MM.1S (cell line): Measurements from ENCODE around the gene NEURL4.
"Not testable (repeated sequence)": the region's sequence is repeated elsewhere in the genome, so short reads cannot be mapped to it uniquely, and the experiment has no call there.

Source experiments
- DNase-seq: peaks from one replicate; pipeline ENCODE4 v3.0.0-alpha.2; 2015
- H2AFZ ChIP-seq: fragments of 300-600 bp; sonication (generic); 2 replicates; pipeline ENCODE4 v1.6.0; 2016; ENCODE audit warnings: antibody characterized with exemption, low read length
- H3F3A ChIP-seq: fragments of 300-600 bp; sonication (generic); 2 replicates; pipeline ENCODE4 v1.6.1; 2016; ENCODE audit warnings: mild to moderate bottlenecking, antibody characterized with exemption, low read length, moderate library complexity, mixed read lengths; ENCODE audit not compliant: insufficient read depth
- H3K27ac ChIP-seq: fragments of 300-600 bp; sonication (generic); 2 replicates; pipeline ENCODE4 v1.5.1; 2016; ENCODE audit warnings: mild to moderate bottlenecking, low read length
- H3K27me3 ChIP-seq: fragments of 300-600 bp; sonication (generic); replicated peaks from 2 replicates; pipeline ENCODE4 v1.6.0; 2016; ENCODE audit warnings: low read length; ENCODE audit not compliant: insufficient read depth
- H3K36me3 ChIP-seq: fragments of 300-600 bp; sonication (generic); replicated peaks from 2 replicates; pipeline ENCODE4 v1.6.1; 2016; ENCODE audit warnings: mild to moderate bottlenecking, low read length, mixed read lengths; ENCODE audit not compliant: insufficient read depth
- H3K4me1 ChIP-seq: fragments of 300-600 bp; sonication (generic); 2 replicates; pipeline ENCODE4 v1.6.1; 2016; ENCODE audit warnings: low read length, mixed read lengths
- H3K4me2 ChIP-seq: fragments of 300-600 bp; sonication (generic); 2 replicates; pipeline ENCODE4 v1.6.0; 2016; ENCODE audit warnings: low read depth, low read length
- H3K4me3 ChIP-seq: fragments of 300-600 bp; sonication (generic); 2 replicates; pipeline ENCODE4 v1.5.1; 2016; ENCODE audit warnings: low read length, mixed read lengths
- H3K79me2 ChIP-seq: fragments of 300-600 bp; sonication (generic); 2 replicates; pipeline ENCODE4 v1.6.1; 2016; ENCODE audit warnings: mixed run types, low read length, mixed read lengths
- H3K9ac ChIP-seq: fragments of 300-600 bp; sonication (generic); 2 replicates; pipeline ENCODE4 v1.6.1; 2016; ENCODE audit warnings: low read length, mixed read lengths
- H3K9me2 ChIP-seq: fragments of 300-600 bp; sonication (generic); replicated peaks from 2 replicates; pipeline ENCODE4 v1.6.1; 2016; ENCODE audit warnings: mild to moderate bottlenecking, low read length, mixed read lengths; ENCODE audit not compliant: insufficient read depth
- H3K9me3 ChIP-seq: fragments of 300-600 bp; sonication (generic); replicated peaks from 2 replicates; pipeline ENCODE4 v1.6.1; 2016; ENCODE audit warnings: mild to moderate bottlenecking, low read length, mixed read lengths; ENCODE audit not compliant: insufficient read depth
- H4K20me1 ChIP-seq: fragments of 300-600 bp; sonication (generic); 2 replicates; pipeline ENCODE4 v1.6.1; 2016; ENCODE audit warnings: mild to moderate bottlenecking, low read length, moderate library complexity, mixed read lengths; ENCODE audit not compliant: insufficient read depth
- CTCF ChIP-seq: fragments of 300-600 bp; sonication (generic); IDR thresholded peaks from 2 replicates; pipeline ENCODE4 v1.5.1; 2016; ENCODE audit warnings: antibody characterized with exemption, low read length, mixed read lengths
- EZH2 ChIP-seq: fragments of 300-600 bp; sonication (generic); optimal IDR thresholded peaks from 2 replicates; pipeline ENCODE3; 2017; ENCODE audit warnings: low read depth, mild to moderate bottlenecking, antibody characterized with exemption, low read length, mixed read lengths
- EZH2phosphoT487 ChIP-seq: fragments of 300-600 bp; sonication (generic); IDR thresholded peaks from 2 replicates; pipeline ENCODE4 v1.6.1; 2018; ENCODE audit warnings: antibody characterized with exemption, low read length

NEURL4 gene

GRCh38 chr17:7340179-7340578 is 11.0 kb upstream of the NEURL4 start:
- Histone ChIP-seq H3K27me3 (no peaks in the 10 kb centered on the region), H3K79me2 (peaks cover 24% of the 10 kb centered on the region), H2AFZ (no peak overlapping the region), H3K4me2 (no peak overlapping the region), H3K9ac (no peak overlapping the region), H3K4me1 (peaks cover 3% of the 10 kb centered on the region; the same call in 1 of the 2 replicates), H3K9me2 (no peaks in the 10 kb centered on the region), H4K20me1 (no peaks in the 10 kb centered on the region), H3K9me3 (no peaks in the 10 kb centered on the region), H3K4me3 (no peak overlapping the region), H3K27ac (no peak overlapping the region), H3K36me3 (no peaks in the 10 kb centered on the region), H3F3A (0 out of 2 replicates have a peak, but pooled peaks cover 3% of the 10 kb centered on the region)
- TF ChIP-seq EZH2phosphoT487 (no peak), EZH2 (no peak), CTCF (no peak)
- no peak for DNase-seq

GRCh38 chr17:7337600-7337999 is 8.5 kb upstream of the NEURL4 start:
- not testable (repeated sequence) for H4K20me1 ChIP-seq, H3K27me3 ChIP-seq, H3K9ac ChIP-seq, H3F3A ChIP-seq, H3K36me3 ChIP-seq, H3K27ac ChIP-seq, H2AFZ ChIP-seq, H3K9me2 ChIP-seq, DNase-seq, H3K4me1 ChIP-seq, H3K9me3 ChIP-seq
- Histone ChIP-seq H3K4me3 (peak overlapping the region; percentile 67; the same call in 1 of the 2 replicates), H3K4me2 (peak overlapping the region; percentile 58; the same call in 1 of the 2 replicates), H3K79me2 (peaks cover 24% of the 10 kb centered on the region)

- Histone ChIP-seq H3K4me1 (peaks cover 11% of the 10 kb centered on the region), H3K4me3 (peak within 1 kb of the TSS; percentile 67), H3K9ac (peak within 1 kb of the TSS; percentile 41; the same call in 1 of the 2 replicates), H3K27ac (peak within 1 kb of the TSS; percentile 30; the same call in 1 of the 2 replicates), H3K4me2 (peak within 1 kb of the TSS; percentile 58), H3K9me2 (no peaks in the 10 kb centered on the region), H4K20me1 (no peaks in the 10 kb centered on the region), H3F3A (peaks cover 12% of the 10 kb centered on the region), H3K79me2 (peaks cover 24% of the 10 kb centered on the region), H3K27me3 (no peaks in the 10 kb centered on the region), H2AFZ (peak within 1 kb of the TSS; percentile 24; the same call in 1 of the 2 replicates), H3K9me3 (no peaks in the 10 kb centered on the region), H3K36me3 (no peaks in the 10 kb centered on the region)
- TF ChIP-seq CTCF (no peak), EZH2 (no peak), EZH2phosphoT487 (no peak)
- peak; percentile 70 for DNase-seq
These were observed 7.4 kb upstream of the NEURL4 start, which contains the start of gene ACAP1 for GRCh38 chr17:7336240-7337175. Gene ACAP1 (plus strand): TSS chr17:7336529. CDS start chr17:7336735, 206 bp downstream.

GRCh38 chr17:7335765-7336164 is 6.6 kb upstream of the NEURL4 start:
- peaks cover 12% of the 10 kb centered on the region for H3K4me1 ChIP-seq
- H3K9me3 ChIP-seq, DNase-seq, H2AFZ ChIP-seq, H3K4me3 ChIP-seq, H3K27ac ChIP-seq, H3K36me3 ChIP-seq, H3K9me2 ChIP-seq, H3K27me3 ChIP-seq, H4K20me1 ChIP-seq, H3K9ac ChIP-seq: not testable (repeated sequence)
- H3K79me2 ChIP-seq, result peaks cover 24% of the 10 kb centered on the region
- H3F3A ChIP-seq, result peaks cover 12% of the 10 kb centered on the region
- peak overlapping the region; percentile 58; the same call in 1 of the 2 replicates for H3K4me2 ChIP-seq
